Fibroblast of lung (primary cell): ENCODE results near the gene CERKL.

Source experiments
- EZH2 ChIP-seq: IDR thresholded peaks from 2 replicates; pipeline ENCODE4 v1.5.1; 2012; ENCODE audit warnings: low read length, control low read depth, mild to moderate bottlenecking; ENCODE audit errors: missing control alignments
- TF ChIP-seq, protein P1 (sequence below), 2 donors: IDR thresholded peaks in 1 of 2; conservative IDR thresholded peaks in 1 of 2; 1 replicate in 1 of 2; 2 replicates in 1 of 2; pipeline ENCODE4 v1.5.1; 2011 to 2012; ENCODE audit warnings: low read length in 2 of 2, control low read depth in 1 of 2, inconsistent platforms in 1 of 2, low read depth in 1 of 2, mild to moderate bottlenecking in 1 of 2

DNA sequence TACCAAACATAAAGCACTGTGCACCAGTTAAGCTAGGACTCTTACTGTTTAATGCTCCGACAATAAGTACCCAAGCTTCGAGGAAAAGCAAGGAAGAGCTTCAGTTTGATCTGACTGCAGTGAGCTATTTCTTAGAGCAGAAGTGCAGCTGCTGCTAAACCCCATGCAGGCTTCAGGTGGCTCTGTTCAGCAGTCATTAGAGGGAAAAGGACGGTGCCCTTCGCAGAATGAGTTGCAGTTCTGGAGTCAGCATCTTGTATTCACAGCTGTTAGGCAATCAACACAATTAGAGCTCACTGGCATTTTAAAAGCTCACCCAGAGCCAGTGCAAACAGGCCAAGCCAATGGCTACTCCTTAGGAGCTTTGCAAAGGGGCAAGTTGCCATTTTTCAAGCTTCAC is 1.5 kb upstream of the CERKL start:
- no peak for TF ChIP-seq EZH2
- TF ChIP-seq, protein P1, sequence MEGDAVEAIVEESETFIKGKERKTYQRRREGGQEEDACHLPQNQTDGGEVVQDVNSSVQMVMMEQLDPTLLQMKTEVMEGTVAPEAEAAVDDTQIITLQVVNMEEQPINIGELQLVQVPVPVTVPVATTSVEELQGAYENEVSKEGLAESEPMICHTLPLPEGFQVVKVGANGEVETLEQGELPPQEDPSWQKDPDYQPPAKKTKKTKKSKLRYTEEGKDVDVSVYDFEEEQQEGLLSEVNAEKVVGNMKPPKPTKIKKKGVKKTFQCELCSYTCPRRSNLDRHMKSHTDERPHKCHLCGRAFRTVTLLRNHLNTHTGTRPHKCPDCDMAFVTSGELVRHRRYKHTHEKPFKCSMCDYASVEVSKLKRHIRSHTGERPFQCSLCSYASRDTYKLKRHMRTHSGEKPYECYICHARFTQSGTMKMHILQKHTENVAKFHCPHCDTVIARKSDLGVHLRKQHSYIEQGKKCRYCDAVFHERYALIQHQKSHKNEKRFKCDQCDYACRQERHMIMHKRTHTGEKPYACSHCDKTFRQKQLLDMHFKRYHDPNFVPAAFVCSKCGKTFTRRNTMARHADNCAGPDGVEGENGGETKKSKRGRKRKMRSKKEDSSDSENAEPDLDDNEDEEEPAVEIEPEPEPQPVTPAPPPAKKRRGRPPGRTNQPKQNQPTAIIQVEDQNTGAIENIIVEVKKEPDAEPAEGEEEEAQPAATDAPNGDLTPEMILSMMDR (conservative IDR thresholded peaks at IDR 0.05 in 1 of 2, IDR thresholded peaks at IDR 0.05 in 1 of 2; ENCODE audit: low read depth in 1 of 2, low read length in 2 of 2), result no peak
